Measurements from ENCODE around the gene JDP2. TPM values are rescaled to one million over a fixed set of nuclear protein-coding genes. Genes with fewer than 3 reads are reported as not detected.

The JDP2 gene
- total RNA-seq, 1 experiment from 2014 or later = 22.8 TPM

GRCh38 chr14:75426332-75427125, 1.3 kb upstream of the JDP2 start:
- H3K9ac ChIP-seq (ENCODE audit: extremely low read depth, insufficient read length, low read length) = no peak overlapping the region

More at GRCh38 chr14:75426332-75427125, 1.3 kb upstream of the JDP2 start:
- no peak overlapping the region for H4K8ac ChIP-seq (replicated peaks; ENCODE audit: insufficient read length, low read depth, low read length)
- H4K20me1 ChIP-seq (ENCODE audit: control insufficient read depth, insufficient read depth, insufficient read length) = no peaks in the 10 kb centered on the region
- H3K56ac ChIP-seq (ENCODE audit: insufficient read length, low read depth, low read length) = no peak overlapping the region
- no peak overlapping the region for H3K4ac ChIP-seq (ENCODE audit: low read depth, low read length)
- no peak overlapping the region for H2AK5ac ChIP-seq (ENCODE audit: insufficient read length, low read length)
- H2BK12ac ChIP-seq (ENCODE audit: insufficient read length, low read depth, low read length) = no peak overlapping the region
- Mint-ChIP-seq H3K36me3 (ENCODE audit: insufficient read depth in 1 of 3, low read depth in 3 of 3) (peaks cover 0 to 8% (median 6%) of the 10 kb centered on the region in 3 experiments; a peak in 6 of 7 replicates), H3K4me3 (peak overlapping the region; percentile 68 to 81), H3K27me3 (ENCODE audit: low read depth) (peaks cover 42% of the 10 kb centered on the region), H3K4me1 (peaks cover 36% of the 10 kb centered on the region in 2 experiments), H3K27ac (no peak overlapping the region), H3K9me3 (peaks cover 6 to 11% of the 10 kb centered on the region in 2 experiments)
- no peaks in the 10 kb centered on the region for H3K9me3 ChIP-seq (ENCODE audit: control insufficient read depth, low read depth, low read length)
- no peak overlapping the region for H2BK120ac ChIP-seq (ENCODE audit: low read depth, low read length, poor library complexity, severe bottlenecking)
- H2BK15ac ChIP-seq (ENCODE audit: low read depth, low read length) = no peak overlapping the region
- H3K79me2 ChIP-seq (ENCODE audit: insufficient read depth, low read length) = peaks cover 1% of the 10 kb centered on the region; the same call in 1 of the 2 replicates
- no peak overlapping the region for H2AFZ ChIP-seq (ENCODE audit: low read length)
- H3K14ac ChIP-seq (ENCODE audit: insufficient read depth, low read length) = no peak overlapping the region
- no peaks in the 10 kb centered on the region for H3K79me1 ChIP-seq (ENCODE audit: insufficient read depth, low read depth, low read length, poor library complexity, severe bottlenecking)
- H2BK5ac ChIP-seq (ENCODE audit: insufficient read length, low read length) = no peak overlapping the region
- no peak overlapping the region for H3K23ac ChIP-seq (ENCODE audit: insufficient read length, low read depth, low read length)
- H3K18ac ChIP-seq (ENCODE audit: insufficient read length, low read depth, low read length) = no peak overlapping the region
- peaks cover 2% of the 10 kb centered on the region; the same call in 1 of the 2 replicates for H3K27me3 ChIP-seq (ENCODE audit: insufficient read depth, low read length)
- H2BK20ac ChIP-seq (ENCODE audit: low read depth, low read length, poor library complexity, severe bottlenecking) = no peak overlapping the region
- H4K91ac ChIP-seq (ENCODE audit: insufficient read length, low read depth, low read length) = no peak overlapping the region
- H3K23me2 ChIP-seq (ENCODE audit: insufficient read length, low read depth, low read length, poor library complexity, severe bottlenecking) = peaks cover 16% of the 10 kb centered on the region
- DNase-seq = no peak
- H3T11ph ChIP-seq (ENCODE audit: low read length) = no peak overlapping the region
- no CpG with 5 or more reads among the region's 10 CpGs for WGBS (ENCODE audit: extremely low coverage, insufficient read length, low lambda C conversion rate)
- no peak overlapping the region for H3K27ac ChIP-seq (ENCODE audit: insufficient read length, low read depth, low read length)
- no peak for TF ChIP-seq CTCF (conservative IDR thresholded peaks at IDR 0.05)
- H3K4me1 ChIP-seq (ENCODE audit: insufficient read depth, low read length) = peaks cover 5% of the 10 kb centered on the region; the same call in 1 of the 2 replicates
- H4K5ac ChIP-seq (ENCODE audit: insufficient read length, low read depth, low read length) = no peak overlapping the region
- H3K4me2 ChIP-seq (ENCODE audit: insufficient read depth, insufficient read length, low read length) = peak overlapping the region; percentile 39
